HEK293 (cell line): Measurements from ENCODE around the gene NGLY1.

Source experiments
- CTCF ChIA-PET: fragments of 350-600 bp; formaldehyde crosslinking; extraction: SDS; loops from one replicate; lab custom pipeline; 2021; ENCODE audit warnings: antibody characterized with exemption; lab: Yijun Ruan, JAX
- POLR2A ChIA-PET: fragments of 300-600 bp; formaldehyde crosslinking; extraction: SDS; loops from one replicate; lab custom pipeline; 2020; ENCODE audit warnings: antibody characterized with exemption, inconsistent platforms; lab: Yijun Ruan, JAX
- H3K27ac ChIP-seq: fragments of 200-500 bp; sonication (Bioruptor generic); 2 replicates; pipeline ENCODE4 v1.5.1; 2014; ENCODE audit warnings: low read depth, low read length, control low read depth, inconsistent platforms; ENCODE audit errors: extremely low read depth
- H3K36me3 ChIP-seq, 2 experiments: fragments of 200-500 bp in 1 of 2; sonication (Bioruptor generic) in 1 of 2; 1 replicate in 1 of 2; 2 replicates in 1 of 2; pipeline ENCODE4 v1.5.1; 2014 to 2017; ENCODE audit warnings: inconsistent platforms in 2 of 2, low read length in 2 of 2; ENCODE audit not compliant: control insufficient read depth in 2 of 2, insufficient read depth in 1 of 2
- H3K4me1 ChIP-seq: fragments of 200-500 bp; sonication (Bioruptor generic); 2 replicates; pipeline ENCODE4 v1.5.1; 2014; ENCODE audit warnings: mild to moderate bottlenecking, low read length, inconsistent platforms; ENCODE audit not compliant: control insufficient read depth, insufficient read depth
- H3K4me3 ChIP-seq: 2 replicates; pipeline ENCODE4 v1.5.1; 2011; ENCODE audit warnings: low read depth, mild to moderate bottlenecking, control low read depth, low read length, moderate library complexity
- H3K9me3 ChIP-seq: fragments of 200-500 bp; sonication (Bioruptor generic); 2 replicates; pipeline ENCODE4 v1.5.1; 2014; ENCODE audit warnings: low read depth, low read length, inconsistent platforms; ENCODE audit not compliant: control insufficient read depth, insufficient read depth
- EGR2 ChIP-seq: fragments of 450-650 bp; formaldehyde crosslinking; IDR thresholded peaks from 2 replicates; pipeline ENCODE4 v1.5.1; 2016; ENCODE audit warnings: low read depth, missing biosample characterization, missing genetic modification characterization
- MYNN ChIP-seq: fragments of 450-650 bp; formaldehyde crosslinking; IDR thresholded peaks from 2 replicates; pipeline ENCODE4 v1.5.1; 2016; ENCODE audit warnings: missing biosample characterization, missing genetic modification characterization, borderline replicate concordance
- ZFHX2 ChIP-seq: fragments of 450-650 bp; formaldehyde crosslinking; conservative IDR thresholded peaks from 2 replicates; pipeline ENCODE4 v1.5.1; 2016; ENCODE audit warnings: missing biosample characterization, missing genetic modification characterization
- ZFP41 ChIP-seq: fragments of 450-650 bp; formaldehyde crosslinking; IDR thresholded peaks from 2 replicates; pipeline ENCODE4 v1.5.1; 2016; ENCODE audit warnings: missing biosample characterization, missing genetic modification characterization, borderline replicate concordance
- ZNF223 ChIP-seq: fragments of 450-650 bp; formaldehyde crosslinking; IDR thresholded peaks from 2 replicates; pipeline ENCODE4 v1.5.1; 2016; ENCODE audit warnings: missing biosample characterization, missing genetic modification characterization
- ZNF302 ChIP-seq: fragments of 450-650 bp; formaldehyde crosslinking; IDR thresholded peaks from 2 replicates; pipeline ENCODE4 v1.5.1; 2016; ENCODE audit warnings: missing biosample characterization, missing genetic modification characterization, low read depth
- ZNF391 ChIP-seq: fragments of 450-650 bp; formaldehyde crosslinking; IDR thresholded peaks from 2 replicates; pipeline ENCODE4 v1.5.1; 2016; ENCODE audit warnings: low read depth, missing biosample characterization, missing genetic modification characterization, borderline replicate concordance
- ZNF394 ChIP-seq: fragments of 450-650 bp; formaldehyde crosslinking; IDR thresholded peaks from 2 replicates; pipeline ENCODE4 v1.5.1; 2016; ENCODE audit warnings: missing biosample characterization, missing genetic modification characterization, mild to moderate bottlenecking, moderate library complexity, borderline replicate concordance
- ZNF48 ChIP-seq: fragments of 450-650 bp; formaldehyde crosslinking; IDR thresholded peaks from 2 replicates; pipeline ENCODE4 v1.5.1; 2016; ENCODE audit warnings: missing biosample characterization, missing genetic modification characterization
- ZNF548 ChIP-seq: fragments of 450-650 bp; formaldehyde crosslinking; IDR thresholded peaks from 2 replicates; pipeline ENCODE4 v1.5.1; 2016; ENCODE audit warnings: missing biosample characterization, missing genetic modification characterization
- ZNF555 ChIP-seq: fragments of 450-650 bp; formaldehyde crosslinking; conservative IDR thresholded peaks from 2 replicates; pipeline ENCODE4 v1.5.1; 2017; ENCODE audit warnings: missing biosample characterization, mild to moderate bottlenecking, missing genetic modification characterization, inconsistent platforms
- ZNF571 ChIP-seq: fragments of 450-650 bp; formaldehyde crosslinking; IDR thresholded peaks from 2 replicates; pipeline ENCODE4 v1.5.0; 2017; ENCODE audit warnings: missing biosample characterization, missing genetic modification characterization
- ZNF677 ChIP-seq: fragments of 450-650 bp; IDR thresholded peaks from 2 replicates; pipeline ENCODE4 v1.5.0; 2018; ENCODE audit warnings: missing biosample characterization, mild to moderate bottlenecking, missing genetic modification characterization, moderate library complexity
- ZNF701 ChIP-seq: fragments of 450-650 bp; formaldehyde crosslinking; IDR thresholded peaks from 2 replicates; pipeline ENCODE4 v1.5.1; 2016; ENCODE audit warnings: missing biosample characterization, missing genetic modification characterization
- ZXDB ChIP-seq: fragments of 450-650 bp; formaldehyde crosslinking; IDR thresholded peaks from 2 replicates; pipeline ENCODE4 v1.5.1; 2016; ENCODE audit warnings: missing biosample characterization, missing genetic modification characterization
- TF ChIP-seq, protein P1 (sequence below): fragments of 450-650 bp; formaldehyde crosslinking; IDR thresholded peaks from 2 replicates; pipeline ENCODE4 v1.5.1; 2016; ENCODE audit warnings: missing biosample characterization, missing genetic modification characterization, low read depth

NGLY1 gene

DNA sequence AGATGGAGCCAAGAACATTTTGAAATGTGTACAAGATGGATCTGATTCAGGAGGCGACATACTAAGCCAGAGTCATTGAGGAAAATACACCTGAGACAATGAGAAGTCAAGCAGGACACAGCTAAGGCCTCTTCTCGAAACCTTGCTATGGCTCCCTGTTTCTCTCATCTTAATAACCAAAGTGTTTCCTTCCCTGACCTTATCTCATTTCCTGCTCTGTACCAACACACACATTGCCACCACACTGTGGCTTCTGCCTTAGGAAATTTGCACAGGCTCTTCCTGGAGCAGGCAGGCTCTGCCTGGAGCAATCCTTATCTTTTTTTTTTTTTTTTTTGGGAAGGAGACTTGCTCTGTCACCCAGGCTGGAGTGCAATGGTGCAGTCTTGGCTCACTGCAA lies 43.3 kb upstream of the NGLY1 start (continued):
- TF ChIP-seq ZNF302 (tag by site-specific recombination) (no peak), ZNF48 (tag by site-specific recombination) (no peak), ZNF394 (tag by site-specific recombination) (no peak), MYNN (tag by site-specific recombination) (no peak), ZNF701 (tag by site-specific recombination) (no peak)
- TF ChIP-seq, protein P1, sequence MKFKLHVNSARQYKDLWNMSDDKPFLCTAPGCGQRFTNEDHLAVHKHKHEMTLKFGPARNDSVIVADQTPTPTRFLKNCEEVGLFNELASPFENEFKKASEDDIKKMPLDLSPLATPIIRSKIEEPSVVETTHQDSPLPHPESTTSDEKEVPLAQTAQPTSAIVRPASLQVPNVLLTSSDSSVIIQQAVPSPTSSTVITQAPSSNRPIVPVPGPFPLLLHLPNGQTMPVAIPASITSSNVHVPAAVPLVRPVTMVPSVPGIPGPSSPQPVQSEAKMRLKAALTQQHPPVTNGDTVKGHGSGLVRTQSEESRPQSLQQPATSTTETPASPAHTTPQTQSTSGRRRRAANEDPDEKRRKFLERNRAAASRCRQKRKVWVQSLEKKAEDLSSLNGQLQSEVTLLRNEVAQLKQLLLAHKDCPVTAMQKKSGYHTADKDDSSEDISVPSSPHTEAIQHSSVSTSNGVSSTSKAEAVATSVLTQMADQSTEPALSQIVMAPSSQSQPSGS: no peak

- no peak for TF ChIP-seq ZFP41 (tag by site-specific recombination)
- no peak for TF ChIP-seq ZNF555 (tag by site-specific recombination)
- TF ChIP-seq, all 188 proteins: peak for 0
- POLR2A ChIA-PET: no interaction called here
- no peaks in the 10 kb centered on the region for H3K36me3 ChIP-seq
- H3K4me1 ChIP-seq: no peaks in the 10 kb centered on the region
- no peaks in the 10 kb centered on the region for H3K9me3 ChIP-seq
- no peak overlapping the region for H3K27ac ChIP-seq
- no peak overlapping the region for H3K4me3 ChIP-seq
- CTCF ChIA-PET: interaction anchor here (0.6 to 1.4 kb wide), 2 partner anchors 8 to 13 kb away, joined by 3 read pairs; no protein-coding TSS in a partner anchor
Observed at GRCh38 chr3:25823314-25823713, 40.1 kb upstream of the NGLY1 start.

DNA sequence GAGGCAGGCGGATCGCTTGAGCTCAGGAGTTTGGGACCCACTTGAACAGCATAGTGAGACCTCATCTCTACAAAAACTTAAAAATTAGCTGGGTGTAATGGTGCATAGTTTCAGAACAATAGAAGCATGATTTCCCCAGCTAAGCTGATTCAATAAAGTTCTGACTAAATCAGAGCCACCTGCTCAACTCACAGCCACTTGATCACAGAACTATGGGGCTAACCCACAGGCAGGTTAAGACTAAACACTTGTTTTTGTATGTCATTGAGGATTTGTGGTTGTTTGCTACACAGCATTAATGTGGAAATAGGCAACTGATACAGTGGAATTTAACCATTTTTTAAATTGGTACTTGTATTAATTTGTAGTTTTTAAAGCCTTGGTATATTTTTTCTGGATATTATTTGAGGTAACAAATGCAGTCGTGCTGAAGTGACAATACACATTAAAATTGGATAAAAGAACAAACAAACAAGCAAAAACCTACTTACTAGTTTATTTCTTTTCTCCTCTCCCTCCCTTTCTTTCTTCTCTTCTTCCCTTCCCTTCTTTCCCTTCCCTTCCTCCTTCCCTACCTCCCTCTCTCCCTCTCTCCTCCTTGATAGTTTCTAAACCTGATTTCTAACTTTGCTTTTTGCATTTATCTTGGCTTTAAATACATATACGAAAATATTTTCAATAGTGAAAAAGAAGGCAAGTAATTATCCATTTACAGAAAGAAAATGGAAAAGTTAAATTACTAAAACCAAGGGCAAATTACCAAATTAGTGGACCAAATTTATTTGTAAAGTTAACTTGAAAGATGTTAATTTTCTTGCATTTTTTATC lies 38.7 kb upstream of the NGLY1 start:
- POLR2A ChIA-PET: no interaction called here
- no peaks in the 10 kb centered on the region for H3K36me3 ChIP-seq
- TF ChIP-seq ZNF394 (tag by site-specific recombination): no peak
- no peak for TF ChIP-seq EGR2 (tag by site-specific recombination)
- TF ChIP-seq ZNF223 (tag by site-specific recombination): no peak
- no peak for TF ChIP-seq ZFHX2
- no peak for TF ChIP-seq ZNF391 (tag by site-specific recombination)
- TF ChIP-seq, all 188 proteins: peak for 0
- no peak overlapping the region for H3K4me3 ChIP-seq
- no peak overlapping the region for H3K27ac ChIP-seq
- CTCF ChIA-PET: interaction anchor here (0.7 to 1.4 kb wide), 2 partner anchors 9 to 13 kb away, joined by 3 to 4 read pairs; no protein-coding TSS in a partner anchor
- no peaks in the 10 kb centered on the region for H3K4me1 ChIP-seq
- H3K9me3 ChIP-seq: no peaks in the 10 kb centered on the region

GRCh38 chr3:25820816-25821486 lies 37.7 kb upstream of the NGLY1 start:
- no peaks in the 10 kb centered on the region for H3K9me3 ChIP-seq
- TF ChIP-seq ZNF677 (tag by site-specific recombination) (no peak), ZNF571 (tag by site-specific recombination) (no peak), ZXDB (tag by site-specific recombination) (no peak), ZNF548 (tag by site-specific recombination) (no peak)
- no peak overlapping the region for H3K4me3 ChIP-seq
- CTCF ChIA-PET: interaction anchor here (0.7 kb wide), 1 partner anchor 14 kb away, joined by 4 read pairs; no protein-coding TSS in a partner anchor
- no peaks in the 10 kb centered on the region for H3K36me3 ChIP-seq
- POLR2A ChIA-PET: no interaction called here
- H3K4me1 ChIP-seq: no peaks in the 10 kb centered on the region
- H3K27ac ChIP-seq: no peak overlapping the region
